Renal pelvis (tissue), 4 donors: ENCODE results near the gene PRDM2. TPM values are rescaled to one million over a fixed set of nuclear protein-coding genes. Genes with fewer than 3 reads are reported as not detected.
A peak's percentile ranks its signal among the peaks of the same experiment; 100 is the strongest.

ENCODE experiments used
- DNase-seq: peaks from one replicate; pipeline ENCODE4 v3.0.0-alpha.2; 2013
- polyA plus RNA-seq, 3 donors: library from polyadenylated mRNA; unstranded; fragments of 120-200 nt; gene quantifications; one replicate each; pipeline ENCODE4 v1.2.1, GENCODE V29; 2013; ENCODE audit not compliant: insufficient read length in 3 of 3

The PRDM2 gene
- polyA plus RNA-seq, 3 donors, result 35.3 to 36.9 (median 36.4) TPM

GRCh38 chr1:13812456-13813397 lies 112.7 kb downstream of the PRDM2 start:
- DNase-seq, result no peak

GRCh38 chr1:13813398-13814012 lies 113.5 kb downstream of the PRDM2 start:
- DNase-seq, result no peak

- no peak for DNase-seq
Measured at GRCh38 chr1:13814131-13814530, 114.1 kb downstream of the PRDM2 start.

GRCh38 chr1:13816016-13816760 lies 116.2 kb downstream of the PRDM2 start:
- no peak for DNase-seq

GRCh38 chr1:13817906-13818305 lies 117.9 kb downstream of the PRDM2 start:
- no peak for DNase-seq

- no peak for DNase-seq
Measured at GRCh38 chr1:13818926-13819325, 118.9 kb downstream of the PRDM2 start.

- DNase-seq, result no peak
Measured at GRCh38 chr1:13819642-13820041, 119.7 kb downstream of the PRDM2 start.

GRCh38 chr1:13820055-13820454 lies 120.1 kb downstream of the PRDM2 start:
- DNase-seq, result no peak

GRCh38 chr1:13820456-13820855 lies 120.5 kb downstream of the PRDM2 start:
- DNase-seq, result no peak

GRCh38 chr1:13823126-13823880 lies 123.3 kb downstream of the PRDM2 start:
- no peak for DNase-seq

GRCh38 chr1:13823936-13824335 lies 123.9 kb downstream of the PRDM2 start:
- no peak for DNase-seq

GRCh38 chr1:13824626-13825025 lies 124.6 kb downstream of the PRDM2 start:
- no peak for DNase-seq

GRCh38 chr1:13825033-13825432 lies 125.0 kb downstream of the PRDM2 start:
- DNase-seq, result no peak

GRCh38 chr1:13826009-13826408 lies 126.0 kb downstream of the PRDM2 start:
- DNase-seq, result no peak

GRCh38 chr1:13826591-13826990 lies 126.6 kb downstream of the PRDM2 start:
- no peak for DNase-seq

GRCh38 chr1:13828454-13829151 lies 128.6 kb downstream of the PRDM2 start:
- peak; percentile 12 for DNase-seq

- no peak for DNase-seq
Measured at GRCh38 chr1:13829152-13829769, 129.3 kb downstream of the PRDM2 start.

- no peak for DNase-seq
Measured at GRCh38 chr1:13830170-13830569, 130.2 kb downstream of the PRDM2 start.

GRCh38 chr1:13830616-13831280 lies 130.8 kb downstream of the PRDM2 start:
- peak; percentile 42 for DNase-seq

GRCh38 chr1:13832100-13832499 lies 132.1 kb downstream of the PRDM2 start:
- DNase-seq, result no peak
